COR-L47 (cell line): ENCODE measurements around the gene MAP2K7.
"Not testable (repeated sequence)": the region's sequence is repeated elsewhere in the genome, so short reads cannot be mapped to it uniquely, and the experiment has no call there.

Source experiments
- DNase-seq: peaks from one replicate; lab custom pipeline; 2025; lab: John Stamatoyannopoulos, UW

The MAP2K7 gene

DNA sequence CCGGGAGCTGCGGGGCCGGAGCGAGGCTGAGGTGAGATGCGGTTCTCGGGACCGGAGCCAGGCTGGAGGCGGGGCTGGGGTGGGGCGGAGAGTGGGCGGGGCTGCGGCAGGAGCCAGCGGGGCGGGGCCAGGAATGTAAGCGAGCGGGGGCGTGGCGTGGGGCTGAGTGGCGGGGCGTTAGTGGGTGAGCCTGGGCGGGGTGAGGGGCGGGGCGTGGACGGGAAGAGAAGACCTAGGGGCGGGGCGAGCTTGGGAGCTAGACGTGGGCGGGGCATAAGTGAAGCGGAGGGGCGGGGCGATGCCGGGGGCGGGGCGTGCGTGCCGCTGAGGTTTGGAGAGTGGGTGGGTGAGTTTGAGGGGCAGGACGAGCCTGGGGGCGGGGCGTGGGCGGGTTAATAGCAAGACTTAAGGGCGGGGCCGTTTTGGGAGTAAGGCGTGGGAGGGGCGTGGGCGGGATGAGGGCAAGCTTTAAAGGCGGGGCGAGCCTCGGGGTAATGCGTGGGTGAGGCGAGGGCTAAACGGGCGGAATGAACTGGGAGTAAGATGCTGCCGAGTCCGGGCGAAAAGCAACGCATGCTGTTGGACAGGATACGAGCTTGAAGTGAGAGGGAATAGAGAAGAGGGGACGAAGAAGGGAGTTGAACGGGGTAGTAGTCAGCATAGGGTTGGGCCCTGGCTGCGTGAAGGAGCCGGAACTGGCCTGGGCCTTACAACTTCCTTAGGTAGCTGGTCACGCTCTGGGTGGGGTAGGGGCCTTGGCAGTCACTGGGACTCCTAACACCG, 17.0 kb downstream of the MAP2K7 start:
- DNase-seq, result peak; percentile 98

DNA sequence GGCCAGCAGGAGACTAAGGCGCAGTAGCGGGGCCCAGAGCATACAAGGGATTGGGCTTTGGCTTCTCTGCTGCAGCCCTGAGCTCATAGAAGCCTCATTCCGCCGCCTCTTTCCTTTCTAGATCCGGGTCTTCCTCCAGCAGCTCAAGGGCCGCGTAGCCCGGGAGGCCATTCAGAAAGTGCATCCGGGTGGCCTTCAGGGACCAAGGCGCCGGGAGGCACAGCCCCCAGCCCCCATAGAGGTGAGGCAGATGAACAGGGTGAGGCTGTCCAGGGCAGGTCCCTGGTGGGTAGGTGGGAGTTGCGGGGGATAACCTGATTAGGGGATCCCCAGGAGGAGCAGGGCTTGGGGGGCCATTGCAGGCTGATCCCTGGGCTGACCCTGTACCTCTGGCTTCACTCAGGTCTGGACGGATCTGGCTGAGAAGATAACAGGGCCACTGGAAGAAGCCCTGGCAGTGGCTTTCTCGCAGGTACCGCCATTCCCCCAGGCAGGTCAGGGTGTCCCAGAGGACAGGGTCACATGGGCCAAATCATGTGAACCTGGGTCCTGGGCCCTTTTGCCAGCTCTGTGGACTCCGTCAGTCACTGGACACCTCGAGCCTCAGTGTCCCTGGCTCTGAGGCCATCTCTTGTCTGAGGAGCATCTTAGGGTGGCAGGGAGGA, 17.8 kb downstream of the MAP2K7 start:
- no peak for DNase-seq

DNA sequence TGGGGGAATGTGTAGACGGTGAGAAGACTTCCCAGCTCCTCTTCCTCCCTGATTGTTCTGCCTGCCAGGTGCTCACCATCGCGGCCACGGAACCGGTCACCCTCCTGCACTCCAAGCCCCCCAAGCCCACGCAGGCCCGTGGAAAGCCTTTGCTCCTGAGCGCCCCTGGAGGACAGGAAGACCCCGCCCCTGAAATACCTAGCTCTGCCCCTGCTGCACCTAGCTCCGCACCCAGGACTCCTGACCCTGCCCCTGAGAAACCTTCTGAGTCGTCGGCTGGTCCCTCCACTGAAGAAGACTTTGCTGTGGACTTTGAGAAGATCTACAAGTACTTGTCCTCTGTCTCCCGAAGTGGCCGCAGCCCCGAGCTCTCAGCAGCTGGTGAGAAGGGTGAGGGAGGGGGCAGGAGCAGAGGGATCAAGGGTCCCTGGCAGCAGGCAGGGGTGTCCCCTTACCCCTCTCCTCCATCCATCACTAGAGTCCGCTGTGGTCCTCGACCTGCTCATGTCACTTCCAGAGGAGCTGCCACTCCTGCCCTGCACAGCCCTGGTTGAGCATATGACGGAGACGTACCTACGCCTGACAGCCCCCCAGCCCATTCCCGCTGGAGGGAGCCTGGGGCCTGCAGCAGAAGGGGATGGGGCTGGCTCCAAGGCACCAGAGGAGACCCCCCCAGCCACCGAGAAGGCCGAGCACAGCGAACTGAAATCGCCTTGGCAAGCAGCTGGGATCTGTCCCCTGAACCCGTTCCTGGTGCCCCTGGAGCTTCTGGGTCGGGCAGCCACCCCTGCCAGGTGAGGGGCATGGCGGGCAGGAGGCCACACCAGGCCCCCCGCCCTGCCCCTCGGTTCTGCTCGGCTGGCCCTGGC, 18.5 kb downstream of the MAP2K7 start:
- DNase-seq, result no peak

DNA sequence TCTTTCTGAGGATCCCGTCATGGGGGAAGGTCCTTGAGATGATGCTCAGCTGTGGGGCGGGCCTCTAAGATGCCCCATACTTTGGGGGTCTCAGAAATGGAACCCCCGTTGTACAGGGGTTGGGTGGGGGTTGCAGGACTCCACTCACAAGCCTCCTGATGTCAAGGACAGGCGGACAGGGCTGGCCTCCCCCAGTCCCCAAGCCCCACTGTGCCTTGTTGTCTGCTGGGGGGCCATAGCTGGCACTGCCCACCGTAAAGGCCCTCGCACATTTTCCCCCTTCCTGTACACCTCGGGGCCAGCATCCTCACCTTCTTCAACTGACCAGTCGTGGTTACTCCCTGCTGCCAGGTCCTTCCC, 19.1 kb downstream of the MAP2K7 start:
- DNase-seq, result no peak

DNA sequence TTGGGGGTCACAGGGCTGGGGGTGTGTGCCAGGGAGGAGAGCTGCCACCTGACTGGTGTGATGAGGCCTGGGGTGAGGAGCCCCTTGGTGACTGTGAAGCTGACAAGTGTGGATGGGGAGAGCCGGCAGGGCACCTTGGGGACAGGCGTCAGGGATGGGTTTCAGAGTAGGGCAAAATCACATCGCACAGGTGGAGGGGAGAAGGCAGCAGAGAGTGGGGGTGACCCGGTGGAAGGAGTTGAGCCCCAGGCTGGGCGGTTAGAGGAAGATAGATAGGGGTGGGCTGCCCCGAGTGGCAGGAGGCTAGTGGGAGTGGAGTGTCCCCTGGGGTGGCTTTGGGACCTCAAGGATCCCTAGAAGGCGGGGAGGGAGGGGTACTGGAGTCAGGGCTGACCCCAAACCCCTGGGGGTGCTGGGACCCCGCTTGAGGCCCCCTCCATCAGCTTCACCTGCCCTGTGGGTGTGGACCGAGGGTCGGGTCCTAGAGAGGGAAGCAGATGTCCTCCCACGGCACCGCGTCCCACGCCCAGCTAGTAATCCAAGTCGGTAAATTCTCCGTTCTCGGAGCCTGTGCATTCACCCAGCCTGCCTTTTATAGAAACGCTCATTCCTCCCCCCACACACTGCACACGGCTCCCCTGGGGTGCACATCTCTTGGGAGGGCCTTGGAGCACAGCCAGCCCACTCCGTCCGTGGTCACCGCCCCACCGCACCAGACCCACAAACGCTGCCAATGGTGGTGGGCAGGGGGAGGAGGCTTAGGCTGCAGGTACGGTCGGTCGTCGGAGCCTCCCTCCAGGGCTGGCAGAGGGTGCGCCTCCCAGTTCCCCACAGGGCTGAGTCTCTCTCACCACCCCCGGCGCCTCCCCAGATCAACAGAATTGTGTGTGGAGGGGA, 19.9 kb downstream of the MAP2K7 start:
- no peak for DNase-seq

DNA sequence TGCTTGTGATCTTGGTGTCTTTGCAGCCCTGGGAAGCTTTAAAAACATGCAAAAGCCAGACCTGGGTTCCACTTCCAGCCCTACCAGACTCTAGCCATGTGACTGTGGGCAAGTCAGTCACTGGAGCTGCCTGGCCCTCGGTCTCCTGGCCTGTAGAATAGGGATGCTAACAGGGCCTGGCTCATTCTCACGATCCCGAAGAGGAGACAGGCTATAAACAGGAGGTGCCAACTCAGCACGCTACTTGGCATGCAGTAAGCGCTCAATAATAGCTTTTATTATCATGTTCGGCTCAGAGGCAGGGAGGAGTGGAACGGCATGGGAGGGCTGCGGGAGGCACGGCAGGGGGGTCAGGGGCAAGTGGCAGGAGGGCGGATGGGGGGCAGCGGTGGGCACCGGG, 20.6 kb downstream of the MAP2K7 start:
- no peak for DNase-seq

DNA sequence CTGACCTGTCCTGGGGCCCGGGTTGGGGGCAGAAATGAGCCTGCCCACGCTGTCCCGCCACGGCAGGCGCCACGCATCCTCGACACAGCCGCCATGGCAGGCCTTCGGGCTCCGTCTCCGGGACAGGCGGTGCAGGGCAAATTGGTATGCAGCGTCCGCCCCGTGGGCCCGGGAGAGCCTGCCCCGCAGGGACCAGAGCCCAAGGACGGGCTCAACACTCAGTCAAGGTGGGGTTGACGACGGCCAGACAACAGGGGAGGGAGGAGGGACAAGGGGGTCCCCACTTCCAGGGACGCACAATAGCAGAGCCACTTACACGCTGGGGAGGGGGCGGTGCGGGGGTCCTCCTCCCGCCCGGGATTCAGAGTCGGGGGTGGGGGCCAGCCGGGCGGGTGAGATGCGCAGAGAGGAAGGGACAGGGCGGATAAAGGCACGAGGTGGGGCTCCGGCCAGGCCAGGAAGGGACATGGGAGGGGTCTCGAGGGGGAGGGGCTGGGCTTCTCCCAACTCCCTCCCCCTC, 21.0 kb downstream of the MAP2K7 start:
- no peak for DNase-seq

DNA sequence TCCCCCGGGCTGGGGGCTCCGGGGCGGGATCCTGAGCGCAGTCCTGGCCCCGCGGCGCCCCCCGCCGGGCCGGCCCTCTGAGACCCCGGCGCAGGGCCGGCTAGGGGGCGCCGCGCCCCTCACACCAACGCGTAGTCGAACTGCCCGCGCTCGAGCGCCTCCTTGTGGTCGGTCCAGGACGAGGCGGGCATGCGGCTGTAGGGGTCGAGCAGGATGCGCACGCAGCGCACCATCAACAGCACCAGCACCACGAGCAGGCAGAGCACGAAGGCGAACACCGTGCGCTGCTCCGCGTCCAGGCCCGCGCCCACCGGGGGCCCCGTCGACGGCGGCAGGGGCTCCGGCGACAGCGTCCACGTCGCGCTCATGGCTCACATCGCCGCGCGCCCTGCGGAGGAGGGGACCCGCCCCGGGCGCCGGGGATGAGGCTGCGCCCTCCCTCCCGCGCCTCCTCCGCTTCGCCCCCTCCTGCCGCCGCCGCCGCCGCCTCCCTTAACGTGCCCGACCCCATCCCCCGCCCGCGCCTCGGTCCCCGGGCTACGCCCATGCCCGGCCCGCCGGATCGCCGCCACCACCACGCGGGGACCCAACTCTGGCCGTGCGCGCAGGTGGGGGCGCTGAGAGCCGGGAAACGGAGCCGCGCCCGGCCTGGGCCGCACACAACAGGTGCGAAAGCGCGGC, 21.6 kb downstream of the MAP2K7 start:
- peak; percentile 75 for DNase-seq

DNA sequence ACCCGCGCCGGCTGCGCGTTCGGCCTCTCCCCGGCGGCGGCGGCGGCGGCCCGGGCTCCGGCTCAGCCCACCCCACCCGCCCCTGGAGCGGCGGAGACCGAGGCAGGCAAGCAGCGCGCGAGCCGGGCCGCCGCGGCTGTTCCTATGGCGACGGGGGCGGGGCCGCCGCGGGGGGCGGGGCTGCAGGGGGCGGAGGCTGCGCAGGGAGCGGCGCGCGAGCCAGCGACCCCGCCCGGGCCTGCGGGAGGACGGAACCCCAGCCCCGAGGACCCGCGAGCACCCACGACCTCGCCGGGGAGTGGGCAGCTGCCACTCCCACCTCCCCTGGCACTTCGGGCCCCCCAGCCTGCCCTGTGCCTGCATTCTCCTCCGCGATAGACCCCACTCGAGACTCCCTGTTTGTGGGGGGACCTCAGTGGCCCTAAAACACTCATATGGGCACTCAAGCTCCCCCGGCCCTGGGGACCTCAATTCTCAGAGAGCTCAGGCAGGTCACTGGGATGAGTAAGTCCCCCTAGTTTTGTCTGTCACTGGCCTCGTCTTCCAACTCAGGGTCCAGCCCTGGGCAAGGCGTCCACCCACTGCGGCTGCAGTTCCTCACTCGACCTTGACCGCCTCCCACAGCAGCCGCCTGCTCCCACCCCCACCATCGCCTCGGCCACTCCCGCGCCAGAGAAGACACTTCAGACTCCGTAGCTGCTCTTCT, 22.5 kb downstream of the MAP2K7 start, which contains the start of gene CTXN1:
TSS of gene CTXN1 (minus strand) at position 115 of the 706 bp plus-strand sequence. CDS start 597 bp downstream, outside the sequence.
- DNase-seq, result peak; percentile 56

DNA sequence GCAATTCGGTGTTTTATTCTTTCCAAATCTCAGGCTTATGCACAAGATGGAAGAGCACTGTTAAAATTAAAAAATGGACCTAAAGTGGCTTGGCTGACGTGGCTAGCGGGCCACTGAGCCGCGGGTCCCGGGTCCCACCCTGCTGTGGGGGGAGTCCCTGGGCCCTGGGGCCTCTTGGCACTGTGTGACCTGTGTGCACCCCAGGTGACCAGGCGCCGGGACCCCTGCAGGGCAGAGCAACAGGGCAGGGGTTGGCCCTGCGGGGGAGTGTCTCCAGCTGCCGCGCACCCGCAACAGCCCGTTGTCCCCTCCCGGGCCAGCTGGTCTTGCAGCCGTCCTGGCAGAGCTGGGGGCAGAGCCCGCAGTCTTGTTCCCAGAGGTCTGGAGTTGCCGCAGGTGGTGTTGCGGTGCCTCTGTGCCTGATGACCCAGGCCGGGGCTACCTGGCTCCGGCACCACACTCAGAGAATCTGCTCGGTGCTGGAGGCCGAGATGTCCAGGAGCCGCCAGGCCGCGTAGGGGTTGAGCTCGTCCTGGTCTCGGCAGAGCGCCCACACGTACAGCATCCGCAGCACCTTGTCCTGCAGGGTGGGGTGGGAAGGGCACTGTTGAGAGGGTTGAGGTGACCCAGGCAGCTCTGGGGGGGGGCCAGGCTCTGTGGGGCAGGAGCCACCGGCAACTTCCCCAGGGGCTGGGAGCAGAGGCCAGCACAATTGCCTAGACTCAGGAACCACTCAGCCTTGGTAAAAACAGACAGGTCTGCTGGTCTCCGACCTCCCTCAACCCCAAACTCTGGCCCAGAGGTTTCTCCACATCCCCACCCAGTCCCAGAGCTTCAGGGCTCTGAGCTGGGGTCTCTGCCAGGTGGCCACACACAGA, 23.3 kb downstream of the MAP2K7 start:
- no peak for DNase-seq

DNA sequence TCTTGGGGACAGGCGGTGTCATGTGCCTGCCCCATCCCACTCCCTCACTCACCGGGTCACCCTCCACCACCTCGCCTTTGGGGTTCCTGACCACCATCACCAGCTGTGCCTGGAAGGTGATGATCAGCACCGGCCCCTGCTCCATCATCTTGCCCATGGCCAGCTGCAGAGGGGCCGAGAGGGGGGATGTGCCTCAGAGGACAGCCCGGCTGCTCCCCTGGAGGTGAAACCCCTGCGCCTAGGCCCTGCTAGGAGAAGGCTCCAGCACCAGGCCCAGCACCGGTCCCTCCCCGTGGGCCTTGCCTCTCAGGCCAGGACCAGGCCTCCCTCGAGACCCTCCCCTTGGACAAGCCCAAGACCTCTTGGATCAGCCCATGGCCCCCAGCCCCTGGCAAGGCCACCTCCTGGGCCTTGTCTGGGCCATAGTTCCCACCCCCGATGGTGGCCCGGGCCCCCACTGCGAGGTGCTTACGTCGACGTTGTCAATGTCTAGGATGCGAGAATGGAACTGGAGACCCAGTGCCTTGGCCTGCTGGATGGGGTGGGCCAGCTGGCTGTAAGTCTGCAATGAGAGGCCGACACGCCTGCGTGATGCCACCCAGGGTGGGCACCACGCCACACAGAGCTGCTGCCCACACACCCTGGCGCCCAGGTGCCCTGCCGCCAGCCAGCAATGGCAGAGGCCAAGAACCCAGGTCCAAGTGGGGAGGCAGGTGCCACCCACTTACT, 24.1 kb downstream of the MAP2K7 start:
- no peak for DNase-seq

DNA sequence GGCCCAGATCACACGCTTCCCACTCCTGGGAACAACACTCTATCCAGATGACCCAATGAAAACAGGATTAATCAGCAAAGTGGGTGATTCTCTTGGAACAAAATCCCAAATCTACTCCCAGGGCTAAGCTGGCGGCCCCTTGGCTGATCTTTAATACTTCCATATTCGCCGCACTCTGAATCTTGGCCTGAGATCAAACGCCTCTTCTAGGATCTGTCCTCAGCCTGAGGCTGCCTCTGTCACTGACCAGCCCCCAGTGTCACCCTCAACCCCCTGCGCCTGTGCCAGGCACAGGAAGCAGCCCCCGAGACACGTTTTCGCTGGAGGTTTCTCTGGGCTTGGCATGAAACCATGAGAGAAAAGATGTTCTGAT, 24.6 kb downstream of the MAP2K7 start:
- DNase-seq, result no peak

DNA sequence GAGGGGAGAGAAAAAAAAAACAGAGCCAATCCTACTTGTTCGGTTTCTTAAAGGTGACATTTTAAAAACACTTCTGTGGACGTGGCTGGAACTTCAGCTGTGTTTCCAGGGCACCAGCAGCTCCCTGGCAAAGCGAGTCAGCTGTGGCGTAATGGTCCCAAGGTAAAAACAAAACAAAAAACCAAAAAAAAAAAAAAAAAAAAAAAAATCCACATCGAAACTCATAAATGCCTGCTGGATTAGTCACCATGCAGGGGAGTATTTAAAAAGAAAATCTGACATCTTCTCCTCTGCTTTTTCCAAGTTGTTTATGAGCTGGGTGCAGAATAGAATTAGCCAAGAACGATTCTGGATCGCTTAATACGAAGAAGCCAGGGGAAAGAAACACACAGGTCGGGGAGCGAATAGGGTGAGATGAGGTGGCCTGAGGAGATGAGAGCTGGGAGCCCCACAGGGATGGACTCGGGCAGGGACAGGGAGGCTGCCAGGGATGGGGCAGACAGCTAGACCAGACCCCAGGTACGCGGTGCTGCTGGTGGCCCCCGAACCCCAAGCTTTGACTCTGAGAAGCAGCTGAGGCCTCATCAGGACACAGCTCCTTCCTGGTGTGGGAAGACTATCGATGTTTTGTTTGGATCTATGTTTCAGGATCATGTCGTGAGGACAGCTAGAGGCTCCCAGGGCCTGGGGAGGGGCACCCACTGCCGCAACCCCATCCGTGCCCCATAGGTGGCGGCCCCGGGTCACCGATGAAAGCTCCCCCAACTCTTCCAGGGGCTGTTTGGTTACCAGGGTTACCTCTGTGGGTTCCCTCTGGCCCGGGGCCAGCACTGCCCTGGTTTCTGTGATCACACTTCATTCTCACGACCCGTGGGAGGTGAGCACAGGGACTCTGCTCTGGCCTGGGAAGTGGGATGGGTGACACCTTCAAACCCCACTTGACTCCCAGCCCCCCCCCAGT, 25.3 kb downstream of the MAP2K7 start:
- DNase-seq, result peak; percentile 47

DNA sequence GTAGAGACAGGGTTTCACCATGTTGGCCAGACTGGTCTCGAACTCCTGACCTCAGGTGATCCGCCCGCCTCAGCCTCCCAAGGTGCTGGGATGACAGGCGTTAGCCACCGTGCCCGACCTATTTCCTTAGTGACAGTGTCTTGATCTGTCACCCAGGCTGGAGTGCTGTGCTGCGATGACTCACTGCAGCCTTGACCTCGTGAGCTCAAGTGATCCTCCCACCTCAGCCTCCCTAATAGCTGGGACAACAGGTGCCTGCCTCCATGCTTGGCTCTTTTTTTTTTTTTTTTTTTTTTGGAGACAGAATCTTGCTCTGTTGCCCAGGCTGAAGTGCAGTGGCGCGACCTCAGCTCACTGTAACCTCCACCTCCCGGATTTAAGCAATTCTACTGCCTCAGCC, 26.4 kb downstream of the MAP2K7 start:
- not testable (repeated sequence) for DNase-seq

DNA sequence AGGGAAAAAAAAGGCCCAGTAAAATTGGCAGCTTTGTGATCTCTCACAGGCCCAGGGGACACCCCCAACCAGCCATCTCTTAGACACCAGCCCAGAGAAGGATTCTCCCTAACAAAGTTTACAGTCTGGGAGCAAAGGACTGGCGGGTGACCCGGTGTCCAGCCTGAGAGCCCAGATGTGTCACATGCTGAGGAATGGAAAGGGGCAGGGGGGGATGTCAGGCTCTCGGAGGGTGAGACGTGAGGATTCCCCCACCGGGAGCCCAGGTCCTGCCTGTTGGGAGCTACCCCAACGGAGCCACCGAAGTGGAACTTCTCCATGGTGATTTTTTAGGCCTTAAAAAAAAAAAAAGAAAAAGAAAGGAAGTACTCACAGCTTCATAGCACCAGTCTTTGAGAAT, 27.1 kb downstream of the MAP2K7 start:
- no peak for DNase-seq

DNA sequence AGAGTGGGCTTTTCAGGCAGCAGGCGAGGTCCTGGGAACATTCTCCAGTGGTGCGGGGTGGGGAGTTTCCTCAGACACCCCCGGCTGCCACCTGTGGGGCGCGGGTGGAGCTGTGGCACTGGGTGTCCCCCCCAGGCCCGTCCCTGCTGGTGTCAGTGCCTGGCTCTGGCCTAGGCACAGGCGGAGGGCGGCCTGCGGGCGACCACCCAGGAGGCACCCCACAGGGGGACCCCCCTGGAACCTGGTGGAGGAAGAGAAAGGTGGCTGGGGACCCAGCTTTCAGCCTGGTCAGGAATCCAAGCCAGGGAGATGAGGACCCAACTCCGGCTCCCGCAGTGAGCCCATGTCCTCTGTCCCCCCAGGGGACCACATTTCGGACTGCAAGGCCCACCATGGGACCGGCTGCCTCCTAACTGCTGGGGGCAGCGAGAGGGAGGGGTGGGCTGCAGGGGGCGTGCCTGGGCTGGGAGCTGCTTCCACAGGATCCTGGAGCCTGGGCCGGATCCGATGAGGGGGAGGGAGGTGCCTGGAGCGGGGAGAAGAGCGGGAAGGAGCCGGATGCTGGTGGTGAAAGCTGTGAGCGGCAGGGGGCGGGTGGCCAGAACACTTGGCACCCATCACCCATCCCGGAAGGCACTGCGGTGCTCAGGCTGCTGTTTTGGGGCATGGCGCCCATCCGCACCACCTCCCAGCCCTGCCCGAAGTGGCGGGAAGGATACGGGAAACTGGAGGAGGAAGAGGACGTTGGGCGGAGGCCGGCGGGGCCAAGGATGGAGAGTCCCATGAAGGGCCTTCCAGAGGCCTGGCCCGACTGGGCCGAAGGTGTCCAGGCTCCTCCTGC, 27.8 kb downstream of the MAP2K7 start:
- no peak for DNase-seq
